Subcutaneous abdominal adipose tissue (tissue), 5 donors: ENCODE data around the gene REC114.
"Not testable (repeated sequence)": the region's sequence is repeated elsewhere in the genome, so short reads cannot be mapped to it uniquely, and the experiment has no call there.

ENCODE experiments used
- H3K27ac ChIP-seq: one replicate; pipeline ENCODE4 v1.7.0; 2013; ENCODE audit warnings: low read depth, mild to moderate bottlenecking, inconsistent platforms, low read length, moderate library complexity
- H3K27me3 ChIP-seq, 5 donors: one replicate each; pipeline ENCODE4 v1.7.0; 2013; ENCODE audit warnings: low read length in 5 of 5, inconsistent platforms in 1 of 5; ENCODE audit not compliant: control insufficient read depth in 5 of 5, insufficient read depth in 4 of 5
- H3K36me3 ChIP-seq, 5 donors: one replicate each; pipeline ENCODE4 v1.7.0; 2013; ENCODE audit warnings: low read length in 5 of 5; ENCODE audit not compliant: control insufficient read depth in 5 of 5, insufficient read depth in 5 of 5
- H3K4me1 ChIP-seq, 5 donors: one replicate each; pipeline ENCODE4 v1.7.0; 2013; ENCODE audit warnings: low read length in 5 of 5, mild to moderate bottlenecking in 3 of 5, moderate library complexity in 1 of 5; ENCODE audit not compliant: control insufficient read depth in 5 of 5, insufficient read depth in 5 of 5
- H3K4me3 ChIP-seq, 5 donors: one replicate each; pipeline ENCODE4 v1.7.0; 2013; ENCODE audit warnings: low read length in 5 of 5, low read depth in 1 of 5
- H3K9ac ChIP-seq, 5 donors: one replicate each; pipeline ENCODE4 v1.7.0; 2013; ENCODE audit warnings: low read length in 5 of 5, mild to moderate bottlenecking in 4 of 5, moderate library complexity in 3 of 5
- H3K9me3 ChIP-seq, 5 donors: one replicate each; pipeline ENCODE4 v1.7.0; 2013; ENCODE audit warnings: low read length in 5 of 5; ENCODE audit not compliant: control insufficient read depth in 5 of 5
- donor health status: healthy.
- donor health status: healthy.
- donor health status: healthy.
- donor health status: healthy.
- donor health status: healthy.

Gene REC114

GRCh38 chr15:73448158-73448758 lies 5.3 kb downstream of the REC114 start:
- H3K36me3 ChIP-seq, H3K27me3 ChIP-seq, H3K4me1 ChIP-seq, H3K4me3 ChIP-seq, H3K9me3 ChIP-seq, H3K27ac ChIP-seq, H3K9ac ChIP-seq: not testable (repeated sequence)

- H3K27ac ChIP-seq = not testable (repeated sequence)
Measured at GRCh38 chr15:73449980-73450379, 7.0 kb downstream of the REC114 start.

GRCh38 chr15:73454096-73454495 lies 11.1 kb downstream of the REC114 start:
- Histone ChIP-seq H3K9ac (no peak overlapping the region), H3K27ac (no peak overlapping the region), H3K27me3 (no peaks in the 10 kb centered on the region), H3K4me1 (no peaks in the 10 kb centered on the region), H3K36me3 (no peaks in the 10 kb centered on the region), H3K9me3 (peaks cover 0 to 6% (median 0%) of the 10 kb centered on the region in 5 donors), H3K4me3 (no peak overlapping the region)

More at GRCh38 chr15:73449980-73450379, 7.0 kb downstream of the REC114 start:
- not testable (repeated sequence) for H3K27me3 ChIP-seq, H3K9ac ChIP-seq, H3K9me3 ChIP-seq, H3K4me1 ChIP-seq, H3K4me3 ChIP-seq, H3K36me3 ChIP-seq

- no peaks in the 10 kb centered on the region for H3K4me1 ChIP-seq
- H3K27ac ChIP-seq = no peak overlapping the region
- no peak overlapping the region for H3K9ac ChIP-seq
- no peaks in the 10 kb centered on the region for H3K27me3 ChIP-seq
- H3K4me3 ChIP-seq = no peak overlapping the region
- H3K9me3 ChIP-seq = peaks cover 0 to 6% (median 0%) of the 10 kb centered on the region in 5 donors
- no peaks in the 10 kb centered on the region for H3K36me3 ChIP-seq
Measured at GRCh38 chr15:73455876-73456275, 12.9 kb downstream of the REC114 start.

- H3K27me3 ChIP-seq = no peaks in the 10 kb centered on the region
- no peaks in the 10 kb centered on the region for H3K36me3 ChIP-seq
- no peak overlapping the region for H3K27ac ChIP-seq
- H3K4me1 ChIP-seq = no peaks in the 10 kb centered on the region
- no peaks in the 10 kb centered on the region for H3K9me3 ChIP-seq
- H3K9ac ChIP-seq = no peak overlapping the region
- H3K4me3 ChIP-seq = no peak overlapping the region
Measured at GRCh38 chr15:73457334-73457733, 14.4 kb downstream of the REC114 start.

- Histone ChIP-seq H3K9me3 (no peaks in the 10 kb centered on the region), H3K9ac (no peak overlapping the region), H3K4me1 (no peaks in the 10 kb centered on the region), H3K36me3 (no peaks in the 10 kb centered on the region), H3K27me3 (peaks cover 0 to 3% (median 0%) of the 10 kb centered on the region in 5 donors), H3K4me3 (no peak overlapping the region), H3K27ac (no peak overlapping the region)
Measured at GRCh38 chr15:73460662-73461061, 17.7 kb downstream of the REC114 start.

GRCh38 chr15:73464602-73465001 lies 21.6 kb downstream of the REC114 start:
- Histone ChIP-seq H3K4me1 (no peaks in the 10 kb centered on the region), H3K9ac (no peak overlapping the region), H3K27me3 (peaks cover 0 to 3% (median 0%) of the 10 kb centered on the region in 5 donors), H3K27ac (no peak overlapping the region), H3K9me3 (no peaks in the 10 kb centered on the region), H3K36me3 (no peaks in the 10 kb centered on the region), H3K4me3 (no peak overlapping the region)

- Histone ChIP-seq H3K27me3 (peaks cover 0 to 5% (median 3%) of the 10 kb centered on the region in 5 donors), H3K36me3 (no peaks in the 10 kb centered on the region), H3K27ac (no peak overlapping the region)
Measured at GRCh38 chr15:73467758-73468157, 24.8 kb downstream of the REC114 start.

GRCh38 chr15:73474785-73475184 lies 31.8 kb downstream of the REC114 start:
- peaks cover 0 to 5% (median 3%) of the 10 kb centered on the region in 5 donors for H3K9me3 ChIP-seq
- no peak overlapping the region for H3K4me3 ChIP-seq
- no peaks in the 10 kb centered on the region for H3K36me3 ChIP-seq

More at GRCh38 chr15:73467758-73468157, 24.8 kb downstream of the REC114 start:
- H3K9ac ChIP-seq = no peak overlapping the region
- H3K9me3 ChIP-seq = no peaks in the 10 kb centered on the region
- no peaks in the 10 kb centered on the region for H3K4me1 ChIP-seq
- no peak overlapping the region for H3K4me3 ChIP-seq

GRCh38 chr15:73476704-73477216 lies 33.8 kb downstream of the REC114 start:
- no peak overlapping the region for H3K27ac ChIP-seq
- H3K9me3 ChIP-seq = peaks cover 0 to 5% (median 3%) of the 10 kb centered on the region in 5 donors
- no peaks in the 10 kb centered on the region for H3K4me1 ChIP-seq
- H3K4me3 ChIP-seq = no peak overlapping the region
- no peak overlapping the region for H3K9ac ChIP-seq
- H3K36me3 ChIP-seq = no peaks in the 10 kb centered on the region
- peaks cover 0 to 2% (median 0%) of the 10 kb centered on the region in 5 donors for H3K27me3 ChIP-seq

More at GRCh38 chr15:73474785-73475184, 31.8 kb downstream of the REC114 start:
- Histone ChIP-seq H3K4me1 (no peaks in the 10 kb centered on the region), H3K9ac (no peak overlapping the region), H3K27ac (no peak overlapping the region), H3K27me3 (peaks cover 0 to 5% (median 2%) of the 10 kb centered on the region in 5 donors)
